RWPE1 (cell line): ENCODE results near the gene PHF12.

Experiments
- CTCF ChIA-PET: fragments of 350-600 bp; sonication (Branson Sonifier 250); formaldehyde crosslinking; extraction: SDS; loops from one replicate; lab custom pipeline; 2021; lab: Yijun Ruan, JAX
- POLR2A ChIA-PET: fragments of 400-600 bp; formaldehyde crosslinking; extraction: SDS; loops from one replicate; lab custom pipeline; 2020; ENCODE audit warnings: antibody characterized with exemption; ENCODE audit not compliant: low non-redundant PET; lab: Yijun Ruan, JAX
- DNase-seq: peaks from one replicate; pipeline ENCODE4 v3.0.0; 2012; ENCODE audit warnings: low spot score
- H3K27ac ChIP-seq: fragments of 450-650 bp; 2 replicates; pipeline ENCODE4 v1.5.1; 2017
- TF ChIP-seq, protein P1 (sequence below): fragments of 450-650 bp; conservative IDR thresholded peaks from 2 replicates; pipeline ENCODE4 v1.5.1; 2017; ENCODE audit warnings: low read depth, mild to moderate bottlenecking

PHF12 gene

DNA sequence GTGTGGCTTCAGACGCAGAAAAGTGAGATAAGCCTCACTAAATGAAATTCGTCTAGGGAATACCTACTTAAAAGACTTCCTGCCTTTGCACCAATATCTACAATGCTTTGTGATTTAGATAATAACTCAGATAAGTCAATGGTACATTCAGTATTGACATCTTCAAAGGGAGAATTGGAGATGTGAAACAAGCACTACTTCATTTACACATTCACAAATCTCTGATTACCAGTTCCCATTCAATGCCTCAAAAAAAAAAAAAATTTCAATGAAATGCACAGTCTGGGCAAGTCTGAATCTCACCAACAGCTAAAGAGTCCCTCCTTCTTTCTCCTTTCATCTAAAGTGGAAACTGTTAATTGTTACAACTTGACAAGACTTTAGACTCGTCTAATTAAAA, 3.7 kb downstream of the PHF12 start:
- TF ChIP-seq, protein P1, sequence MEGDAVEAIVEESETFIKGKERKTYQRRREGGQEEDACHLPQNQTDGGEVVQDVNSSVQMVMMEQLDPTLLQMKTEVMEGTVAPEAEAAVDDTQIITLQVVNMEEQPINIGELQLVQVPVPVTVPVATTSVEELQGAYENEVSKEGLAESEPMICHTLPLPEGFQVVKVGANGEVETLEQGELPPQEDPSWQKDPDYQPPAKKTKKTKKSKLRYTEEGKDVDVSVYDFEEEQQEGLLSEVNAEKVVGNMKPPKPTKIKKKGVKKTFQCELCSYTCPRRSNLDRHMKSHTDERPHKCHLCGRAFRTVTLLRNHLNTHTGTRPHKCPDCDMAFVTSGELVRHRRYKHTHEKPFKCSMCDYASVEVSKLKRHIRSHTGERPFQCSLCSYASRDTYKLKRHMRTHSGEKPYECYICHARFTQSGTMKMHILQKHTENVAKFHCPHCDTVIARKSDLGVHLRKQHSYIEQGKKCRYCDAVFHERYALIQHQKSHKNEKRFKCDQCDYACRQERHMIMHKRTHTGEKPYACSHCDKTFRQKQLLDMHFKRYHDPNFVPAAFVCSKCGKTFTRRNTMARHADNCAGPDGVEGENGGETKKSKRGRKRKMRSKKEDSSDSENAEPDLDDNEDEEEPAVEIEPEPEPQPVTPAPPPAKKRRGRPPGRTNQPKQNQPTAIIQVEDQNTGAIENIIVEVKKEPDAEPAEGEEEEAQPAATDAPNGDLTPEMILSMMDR = no peak
- no peak overlapping the region for H3K27ac ChIP-seq
- DNase-seq = no peak
- CTCF ChIA-PET = interaction anchor here (0.6 kb wide), 2 partner anchors 183 to 193 kb away, joined by 3 to 7 read pairs; no protein-coding TSS in a partner anchor
- POLR2A ChIA-PET = no interaction called here

DNA sequence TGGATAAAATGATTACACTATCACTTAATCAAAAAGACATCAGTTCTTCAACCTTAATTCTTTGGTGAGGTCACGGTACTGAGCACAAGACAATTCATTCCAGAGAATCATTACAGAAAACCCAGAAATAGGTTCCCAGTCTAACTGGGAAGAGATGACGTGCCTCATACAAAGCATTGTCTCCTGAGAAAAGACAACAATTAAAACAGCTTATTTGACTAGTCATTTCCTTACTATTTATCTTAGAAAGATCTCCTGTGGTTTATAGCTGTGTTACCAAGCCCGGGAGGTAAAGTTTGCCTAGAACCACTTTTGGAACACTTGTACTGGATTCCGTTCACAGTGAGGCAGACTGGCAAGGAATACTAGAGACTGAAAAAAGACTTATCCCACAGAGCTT, 5.1 kb downstream of the PHF12 start:
- TF ChIP-seq, protein P1 = no peak
- ChIA-PET POLR2A (interaction anchor here (0.5 kb wide), 1 partner anchor 47 kb away, joined by 3 read pairs; no protein-coding TSS in a partner anchor), CTCF (no interaction called here)
- H3K27ac ChIP-seq = no peak overlapping the region
- DNase-seq = no peak

DNA sequence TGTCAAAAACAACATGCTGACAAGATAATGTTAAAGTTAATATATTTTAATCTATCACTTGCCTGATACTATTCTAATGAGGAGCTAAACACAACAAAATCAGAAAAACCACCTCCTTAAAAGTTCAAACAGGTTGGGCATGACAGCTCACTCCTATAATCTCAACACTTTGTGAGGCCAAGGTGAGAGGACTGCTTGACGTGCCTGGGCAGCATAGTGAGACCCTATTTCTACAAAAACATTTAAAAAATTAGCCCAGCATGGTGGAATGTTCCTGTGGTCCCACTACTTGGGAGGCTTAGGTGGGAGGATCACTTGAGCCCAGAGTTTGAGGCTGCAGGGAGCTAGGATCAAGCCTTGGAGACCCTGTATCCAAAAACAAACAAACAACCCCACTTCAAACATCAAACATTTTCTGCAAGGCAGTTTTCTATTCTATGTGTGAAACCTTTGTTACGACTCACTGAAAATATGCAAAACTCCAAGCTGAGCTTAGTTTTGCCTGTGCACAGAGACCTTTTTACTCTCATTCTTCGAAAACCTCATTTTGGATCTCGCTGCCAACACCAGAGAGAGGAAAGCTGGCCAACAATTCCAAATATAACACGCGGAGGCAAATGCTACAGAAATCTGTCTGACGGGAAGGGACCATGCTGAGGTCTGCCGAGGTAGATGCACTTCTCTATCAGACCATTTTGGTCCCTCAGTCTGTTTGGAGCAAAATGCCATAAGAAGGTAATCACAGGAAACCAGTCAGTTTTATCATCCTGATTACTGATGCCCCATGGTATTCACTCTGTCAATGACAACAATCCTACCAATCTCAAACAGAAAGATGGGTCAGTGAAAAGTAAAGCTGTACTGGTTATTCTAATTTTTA, 6.2 kb downstream of the PHF12 start:
- peak overlapping the region; percentile 31; the same call in 1 of the 2 replicates for H3K27ac ChIP-seq
- CTCF ChIA-PET = no interaction called here
- TF ChIP-seq, protein P1 = no peak
- no peak for DNase-seq
- POLR2A ChIA-PET = no interaction called here

DNA sequence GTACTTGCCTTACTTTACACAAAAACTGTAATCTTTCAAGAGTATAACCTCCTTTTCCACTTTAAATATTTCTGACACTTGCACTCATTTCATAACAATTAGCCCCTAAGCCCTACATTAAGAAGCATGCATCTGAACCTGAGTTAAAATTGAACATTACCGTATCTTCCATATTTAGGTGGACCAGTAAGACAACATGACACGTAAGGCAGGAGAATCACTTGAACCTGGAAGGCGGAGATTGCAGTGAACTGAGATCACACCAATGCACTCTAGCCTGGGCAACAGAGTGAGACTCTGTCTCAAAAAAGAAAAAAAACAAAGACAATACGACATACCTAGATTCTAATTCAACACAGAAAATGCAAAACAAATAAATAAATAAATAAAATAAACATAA, 7.0 kb downstream of the PHF12 start:
- DNase-seq = no peak
- POLR2A ChIA-PET = interaction anchor here (0.6 kb wide), 1 partner anchor 10 kb away, joined by 3 read pairs; no protein-coding TSS in a partner anchor
- TF ChIP-seq, protein P1 = no peak
- CTCF ChIA-PET = no interaction called here
- H3K27ac ChIP-seq = no peak overlapping the region

DNA sequence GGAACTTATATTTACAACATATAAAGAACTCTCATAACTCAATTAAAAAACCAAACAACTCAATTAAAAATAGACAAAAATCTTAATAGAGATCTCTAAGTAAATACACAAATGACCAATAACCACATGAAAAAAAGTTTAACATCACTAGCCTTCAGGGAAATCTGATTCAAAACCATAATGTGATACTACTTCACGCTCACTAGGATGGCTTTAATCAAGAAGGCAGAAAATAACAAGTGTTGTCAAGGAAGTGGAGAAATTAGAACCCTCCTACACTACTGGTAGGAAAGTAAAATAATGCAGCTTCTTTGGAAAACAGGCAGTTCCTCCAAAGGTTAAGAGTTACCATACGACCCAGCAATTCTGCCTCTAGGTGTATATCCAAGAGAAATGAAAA, 8.4 kb downstream of the PHF12 start:
- TF ChIP-seq, protein P1 = no peak
- CTCF ChIA-PET = no interaction called here
- DNase-seq = no peak
- POLR2A ChIA-PET = no interaction called here
- H3K27ac ChIP-seq = no peak overlapping the region

DNA sequence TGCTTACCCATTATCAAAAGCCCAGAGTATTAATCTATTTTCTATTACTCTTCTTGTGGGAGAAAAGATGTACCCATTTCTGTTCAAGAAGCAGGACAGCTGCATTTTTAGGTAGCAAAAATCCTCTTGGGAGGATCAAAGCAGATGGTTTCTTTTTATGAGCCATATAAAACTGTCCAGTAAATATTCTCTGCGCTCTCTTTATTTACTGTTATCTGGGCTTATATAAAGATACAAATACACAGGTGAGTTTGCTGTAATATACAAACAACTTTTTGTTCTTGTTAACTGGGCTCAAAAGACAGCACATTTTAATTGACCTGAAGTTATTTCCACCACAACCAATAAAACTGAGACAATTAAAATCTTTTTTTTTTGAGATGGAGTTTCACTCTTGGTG, 10.1 kb downstream of the PHF12 start:
- TF ChIP-seq, protein P1 = no peak
- POLR2A ChIA-PET = no interaction called here
- CTCF ChIA-PET = interaction anchor here (0.7 kb wide), 1 partner anchor 113 kb away, joined by 3 read pairs; no protein-coding TSS in a partner anchor
- H3K27ac ChIP-seq = no peak overlapping the region
- DNase-seq = no peak
